Left ventricle myocardium superior (tissue), 1 donor: Measurements from ENCODE around the gene ZXDC. TPM values are rescaled to one million over a fixed set of nuclear protein-coding genes. Genes with fewer than 3 reads are reported as not detected.
A peak's percentile ranks its signal among the peaks of the same experiment; 100 is the strongest.

Experiments used
- ATAC-seq: fragments of 200-7000 bp; cut with Tn5 transposase; one replicate; pipeline ENCODE4 v1.9.1; 2020; ENCODE audit warnings: mild to moderate bottlenecking, moderate library complexity
- DNase-seq: peaks from one replicate; pipeline ENCODE4 v3.0.0-alpha.2; 2020
- intact Hi-C: fragments of 100-400 bp; cut with micrococcal nuclease; formaldehyde crosslinking; loops from one replicate; pipeline ENCODE4 v1.11.0; 2022
- long read RNA-seq: library from polyadenylated mRNA; unstranded; transcript quantifications from one replicate; pipeline ENCODE4 v2.0.0, GENCODE V29; 2021
- total RNA-seq: library from RNA; stranded (reverse); fragmentation: NEBNext Ultra II Directional; extraction: Animal tissue kit (Norgen Biotek cat#: 25700); gene quantifications from one replicate; pipeline ENCODE4 v1.2.1, GENCODE V29; 2021
- donor health status: DM: no; HTN: yes; CAD: no; lungs with severe emphysema.

The ZXDC gene
- 17.9 TPM for total RNA-seq
- long read RNA-seq, full-length matches to known transcripts = 11 of 31 reads
- long read RNA-seq, partial matches to known transcripts = 3 of 31 reads
- long read RNA-seq, other reads (novel, unspliced or antisense) = 17 of 31 reads

GRCh38 chr3:126475413-126476114, at the start of gene ZXDC:
Gene ZXDC (minus strand): TSS chr3:126475891. CDS start chr3:126475865, 26 bp downstream.
- intact Hi-C loops = no loop called here
- DNase-seq = peak; percentile 99
- peak; percentile 90 for ATAC-seq

- intact Hi-C loops = no loop called here
- ATAC-seq (no peak), DNase-seq (no peak)
Observed at GRCh38 chr3:126525091-126525852, 49.6 kb upstream of the ZXDC start.

- intact Hi-C loops = no loop called here
- peak; percentile 19 for ATAC-seq
- DNase-seq = peak; percentile 61
Observed at GRCh38 chr3:126524429-126524988, 48.8 kb upstream of the ZXDC start.

GRCh38 chr3:126523745-126524428, 48.2 kb upstream of the ZXDC start, which contains the start of gene CHST13:
Gene CHST13 (plus strand): TSS chr3:126524155. CDS start chr3:126524333, 178 bp downstream.
- intact Hi-C loops = no loop called here
- DNase-seq (peak; percentile 75), ATAC-seq (peak; percentile 87)

GRCh38 chr3:126522363-126522788, 46.7 kb upstream of the ZXDC start:
- DNase-seq (peak; percentile 59), ATAC-seq (peak; percentile 51)
- intact Hi-C loops = no loop called here

GRCh38 chr3:126521122-126521891, 45.6 kb upstream of the ZXDC start:
- no peak for ATAC-seq
- no peak for DNase-seq
- intact Hi-C loops = no loop called here

- ATAC-seq (no peak), DNase-seq (no peak)
- intact Hi-C loops = no loop called here
Observed at GRCh38 chr3:126519506-126520455, 44.1 kb upstream of the ZXDC start.

- ATAC-seq = no peak
- intact Hi-C loops = no loop called here
- DNase-seq = no peak
Observed at GRCh38 chr3:126518779-126519177, 43.1 kb upstream of the ZXDC start.

GRCh38 chr3:126517986-126518778, 42.5 kb upstream of the ZXDC start:
- DNase-seq = no peak
- intact Hi-C loops = no loop called here
- ATAC-seq = no peak

GRCh38 chr3:126517291-126517951, 41.7 kb upstream of the ZXDC start, which contains the start of gene UROC1:
Gene UROC1 (minus strand): TSS chr3:126517773. CDS start chr3:126517719, 54 bp downstream.
- intact Hi-C loops = no loop called here
- ATAC-seq = no peak
- DNase-seq = no peak

- DNase-seq = no peak
- no peak for ATAC-seq
- intact Hi-C loops = no loop called here
Observed at GRCh38 chr3:126516936-126517290, 41.2 kb upstream of the ZXDC start.

- no peak for ATAC-seq
- intact Hi-C loops = no loop called here
- no peak for DNase-seq
Observed at GRCh38 chr3:126516152-126516935, 40.7 kb upstream of the ZXDC start.

- DNase-seq (no peak), ATAC-seq (no peak)
Observed at GRCh38 chr3:126515066-126515706, 39.5 kb upstream of the ZXDC start.

GRCh38 chr3:126514161-126514560, 38.5 kb upstream of the ZXDC start:
- ATAC-seq (no peak), DNase-seq (no peak)
- intact Hi-C loops = no loop called here

More at GRCh38 chr3:126515066-126515706, 39.5 kb upstream of the ZXDC start:
- intact Hi-C loops = no loop called here
